GM23338 (cell line): Measurements from ENCODE around the gene PDGFRA.

ENCODE experiments used
- CREB1 ChIP-seq: fragments of 250-450 bp; sonication (Bioruptor Pico); IDR thresholded peaks from 2 replicates; pipeline ENCODE4 v1.5.0; 2020; ENCODE audit warnings: low read depth, mild to moderate bottlenecking, moderate library complexity
- EZH2 ChIP-seq: fragments of 200-600 bp; sonication (generic); IDR thresholded peaks from one replicate; pipeline ENCODE4 v1.8.0; 2017; ENCODE audit warnings: antibody characterized with exemption, mild to moderate bottlenecking, low read depth; ENCODE audit not compliant: unreplicated experiment
- EZH2phosphoT487 ChIP-seq: fragments of 200-600 bp; sonication (generic); IDR thresholded peaks from one replicate; pipeline ENCODE4 v1.8.1; 2018; ENCODE audit warnings: antibody characterized with exemption; ENCODE audit not compliant: unreplicated experiment
- JUNB ChIP-seq: IDR thresholded peaks from one replicate; pipeline ENCODE4 v1.6.1; 2016; ENCODE audit warnings: antibody characterized with exemption; ENCODE audit not compliant: unreplicated experiment
- POLR2AphosphoS5 ChIP-seq: IDR thresholded peaks from 2 replicates; pipeline ENCODE4 v1.6.1; 2016; ENCODE audit warnings: antibody characterized with exemption, low read depth
- ZNF114 ChIP-seq: fragments of 250-450 bp; sonication (Bioruptor Pico); IDR thresholded peaks from 2 replicates; pipeline ENCODE4 v1.5.0; 2020; ENCODE audit warnings: mild to moderate bottlenecking, moderate library complexity
- TF ChIP-seq, protein P1 (sequence below), 2 experiments: fragments of 200-600 bp in 1 of 2; sonication (generic) in 1 of 2; conservative IDR thresholded peaks; 2 replicates each; pipeline versions ENCODE4 v1.5.1 to v1.6.1; 2016 to 2017; ENCODE audit warnings: antibody characterized with exemption in 2 of 2, low read depth in 2 of 2, mild to moderate bottlenecking in 2 of 2, moderate library complexity in 1 of 2
- TF ChIP-seq, protein P2 (sequence below): IDR thresholded peaks from one replicate; pipeline ENCODE4 v1.6.1; 2018; ENCODE audit warnings: antibody characterized with exemption; ENCODE audit not compliant: unreplicated experiment

DNA sequence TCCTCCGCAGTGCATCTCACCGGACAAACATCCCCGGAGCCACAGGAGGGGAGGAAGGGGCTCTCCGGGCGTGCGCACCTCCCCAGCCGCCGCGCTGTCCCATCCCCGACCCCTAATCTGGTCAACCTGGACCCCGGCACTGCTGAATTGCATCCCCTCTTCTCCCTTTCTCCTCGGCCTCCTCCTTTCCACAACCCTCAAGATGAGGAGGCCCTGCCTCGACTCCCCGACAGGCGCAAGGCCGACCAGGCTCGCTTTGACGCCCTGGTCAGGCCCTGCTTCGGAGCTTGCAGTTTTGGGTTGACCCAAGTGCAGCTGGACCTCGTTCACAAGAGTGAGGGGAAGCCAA is 2.3 kb downstream of the PDGFRA start:
- peak; percentile 34 for TF ChIP-seq EZH2
- TF ChIP-seq, protein P1, sequence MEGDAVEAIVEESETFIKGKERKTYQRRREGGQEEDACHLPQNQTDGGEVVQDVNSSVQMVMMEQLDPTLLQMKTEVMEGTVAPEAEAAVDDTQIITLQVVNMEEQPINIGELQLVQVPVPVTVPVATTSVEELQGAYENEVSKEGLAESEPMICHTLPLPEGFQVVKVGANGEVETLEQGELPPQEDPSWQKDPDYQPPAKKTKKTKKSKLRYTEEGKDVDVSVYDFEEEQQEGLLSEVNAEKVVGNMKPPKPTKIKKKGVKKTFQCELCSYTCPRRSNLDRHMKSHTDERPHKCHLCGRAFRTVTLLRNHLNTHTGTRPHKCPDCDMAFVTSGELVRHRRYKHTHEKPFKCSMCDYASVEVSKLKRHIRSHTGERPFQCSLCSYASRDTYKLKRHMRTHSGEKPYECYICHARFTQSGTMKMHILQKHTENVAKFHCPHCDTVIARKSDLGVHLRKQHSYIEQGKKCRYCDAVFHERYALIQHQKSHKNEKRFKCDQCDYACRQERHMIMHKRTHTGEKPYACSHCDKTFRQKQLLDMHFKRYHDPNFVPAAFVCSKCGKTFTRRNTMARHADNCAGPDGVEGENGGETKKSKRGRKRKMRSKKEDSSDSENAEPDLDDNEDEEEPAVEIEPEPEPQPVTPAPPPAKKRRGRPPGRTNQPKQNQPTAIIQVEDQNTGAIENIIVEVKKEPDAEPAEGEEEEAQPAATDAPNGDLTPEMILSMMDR (conservative IDR thresholded peaks at IDR 0.05; ENCODE audit: low read depth in 2 of 2), result no peak
- TF ChIP-seq CREB1, result no peak
- no peak for TF ChIP-seq POLR2AphosphoS5
- TF ChIP-seq EZH2phosphoT487, result peak; percentile 19
- no peak for TF ChIP-seq JUNB
- TF ChIP-seq, protein P2, sequence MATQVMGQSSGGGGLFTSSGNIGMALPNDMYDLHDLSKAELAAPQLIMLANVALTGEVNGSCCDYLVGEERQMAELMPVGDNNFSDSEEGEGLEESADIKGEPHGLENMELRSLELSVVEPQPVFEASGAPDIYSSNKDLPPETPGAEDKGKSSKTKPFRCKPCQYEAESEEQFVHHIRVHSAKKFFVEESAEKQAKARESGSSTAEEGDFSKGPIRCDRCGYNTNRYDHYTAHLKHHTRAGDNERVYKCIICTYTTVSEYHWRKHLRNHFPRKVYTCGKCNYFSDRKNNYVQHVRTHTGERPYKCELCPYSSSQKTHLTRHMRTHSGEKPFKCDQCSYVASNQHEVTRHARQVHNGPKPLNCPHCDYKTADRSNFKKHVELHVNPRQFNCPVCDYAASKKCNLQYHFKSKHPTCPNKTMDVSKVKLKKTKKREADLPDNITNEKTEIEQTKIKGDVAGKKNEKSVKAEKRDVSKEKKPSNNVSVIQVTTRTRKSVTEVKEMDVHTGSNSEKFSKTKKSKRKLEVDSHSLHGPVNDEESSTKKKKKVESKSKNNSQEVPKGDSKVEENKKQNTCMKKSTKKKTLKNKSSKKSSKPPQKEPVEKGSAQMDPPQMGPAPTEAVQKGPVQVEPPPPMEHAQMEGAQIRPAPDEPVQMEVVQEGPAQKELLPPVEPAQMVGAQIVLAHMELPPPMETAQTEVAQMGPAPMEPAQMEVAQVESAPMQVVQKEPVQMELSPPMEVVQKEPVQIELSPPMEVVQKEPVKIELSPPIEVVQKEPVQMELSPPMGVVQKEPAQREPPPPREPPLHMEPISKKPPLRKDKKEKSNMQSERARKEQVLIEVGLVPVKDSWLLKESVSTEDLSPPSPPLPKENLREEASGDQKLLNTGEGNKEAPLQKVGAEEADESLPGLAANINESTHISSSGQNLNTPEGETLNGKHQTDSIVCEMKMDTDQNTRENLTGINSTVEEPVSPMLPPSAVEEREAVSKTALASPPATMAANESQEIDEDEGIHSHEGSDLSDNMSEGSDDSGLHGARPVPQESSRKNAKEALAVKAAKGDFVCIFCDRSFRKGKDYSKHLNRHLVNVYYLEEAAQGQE, result no peak
- no peak for TF ChIP-seq ZNF114 (CRISPR knock-in tag)
